ENCODE results near the gene CTDNEP1.
"Not testable (repeated sequence)": the region's sequence is repeated elsewhere in the genome, so short reads cannot be mapped to it uniquely, and the experiment has no call there.

CTDNEP1 gene

DNA sequence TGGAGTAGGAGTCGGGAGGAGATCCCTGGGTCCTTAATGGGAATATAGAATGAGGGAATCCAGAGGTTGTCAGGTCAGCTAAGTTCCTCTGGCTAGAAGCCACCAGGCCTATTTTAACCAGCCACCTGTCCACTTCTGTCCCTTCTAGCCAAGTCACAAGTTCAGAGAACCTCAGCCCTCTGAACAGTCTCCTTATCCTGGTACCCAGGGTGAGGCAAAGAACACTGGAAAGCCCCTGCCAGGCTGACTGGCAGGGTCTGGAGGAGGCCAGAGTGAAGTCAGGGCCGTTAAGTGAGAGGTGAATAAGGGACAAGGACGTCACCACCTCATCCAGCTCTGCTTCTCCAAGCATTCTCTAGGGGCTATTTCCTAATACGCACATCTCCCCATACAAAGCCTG lies 2.7 kb downstream of the CTDNEP1 start:
- no peak for DNase-seq (ENCODE audit: low read depth in 2 of 2)

GRCh38 chr17:7246779-7247178 lies 4.8 kb downstream of the CTDNEP1 start:
- DNase-seq (ENCODE audit: low read depth in 2 of 2), result no peak

DNA sequence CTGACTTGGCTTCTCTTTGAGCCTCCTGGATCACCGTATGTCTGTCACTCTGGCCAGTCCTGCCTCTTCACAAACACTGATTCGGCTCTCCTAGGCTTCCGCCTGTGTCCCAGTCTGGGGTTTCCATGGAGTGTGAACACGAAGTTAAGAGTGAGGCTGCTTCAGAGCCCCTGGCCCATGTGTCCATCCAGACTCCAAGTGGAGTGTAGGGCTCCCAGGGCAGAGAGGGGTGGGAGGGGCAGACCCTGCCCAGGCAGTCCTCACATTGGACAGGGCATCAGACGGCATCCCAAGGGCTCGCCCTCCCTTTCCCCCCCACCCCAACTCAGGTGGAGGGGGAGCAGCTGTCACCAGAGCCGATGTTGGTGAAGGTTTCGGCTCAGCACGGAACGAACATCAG lies 7.7 kb downstream of the CTDNEP1 start:
- not testable (repeated sequence) for DNase-seq (ENCODE audit: low read depth in 2 of 2)

DNA sequence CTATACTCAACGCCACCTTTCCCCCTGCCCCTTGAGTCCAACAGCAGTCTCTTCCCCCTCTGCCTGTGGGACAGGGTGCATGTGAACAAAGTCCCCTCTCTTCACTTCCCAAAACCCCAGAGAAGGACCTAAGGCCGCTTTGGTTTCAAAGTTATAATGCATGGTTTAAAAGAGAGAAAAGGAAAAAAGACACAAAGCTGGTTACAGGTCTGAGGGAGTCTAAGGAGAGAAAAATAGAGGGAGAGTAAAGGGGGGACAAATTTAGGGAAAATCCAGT lies 8.1 kb downstream of the CTDNEP1 start:
- no peak for DNase-seq (ENCODE audit: low read depth in 2 of 2)

DNA sequence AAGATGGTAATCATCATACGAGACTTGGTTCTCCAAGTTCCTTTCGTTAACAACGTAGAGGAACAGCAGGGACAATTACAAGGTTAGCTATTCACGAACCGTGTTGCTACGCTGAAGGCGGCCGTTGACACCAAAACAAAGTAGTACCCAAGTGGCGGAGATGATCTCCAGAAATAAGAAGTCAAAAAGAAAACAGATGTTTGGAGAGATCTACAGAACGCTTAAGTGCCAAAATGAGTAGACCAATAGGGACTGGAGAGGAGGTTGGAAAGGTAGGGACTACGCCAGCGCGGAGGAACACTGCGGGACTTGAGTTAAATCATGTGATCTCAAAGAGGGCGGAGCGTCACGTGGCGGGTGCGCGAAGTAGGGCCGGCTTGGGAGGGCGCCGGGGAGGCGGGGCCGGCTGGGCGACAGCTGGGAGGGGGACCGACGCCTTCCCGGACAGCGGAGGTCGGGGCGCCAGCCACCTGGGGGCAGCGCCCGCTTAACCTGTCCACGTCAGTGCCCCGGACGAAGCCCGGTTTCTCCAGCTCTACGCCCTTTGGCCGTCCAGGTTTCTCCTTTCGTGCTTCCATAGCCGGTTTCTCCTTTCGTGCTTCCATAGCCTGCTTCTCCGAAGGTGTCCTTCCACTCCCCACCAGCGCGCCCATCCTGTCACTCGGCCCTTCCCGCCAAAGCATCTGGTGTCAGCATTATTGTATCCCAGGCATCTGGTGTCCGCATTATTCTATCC lies 8.6 kb downstream of the CTDNEP1 start:
- peak; percentile 85 to 87 for DNase-seq (ENCODE audit: low read depth in 2 of 2)

- DNase-seq (ENCODE audit: low read depth in 2 of 2), result peak; percentile 87 to 91
These were observed 9.5 kb downstream of the CTDNEP1 start, which contains the start of gene GABARAP for GRCh38 chr17:7241783-7242716. Gene GABARAP (minus strand): TSS chr17:7242449. CDS start chr17:7242330, 119 bp downstream.

DNA sequence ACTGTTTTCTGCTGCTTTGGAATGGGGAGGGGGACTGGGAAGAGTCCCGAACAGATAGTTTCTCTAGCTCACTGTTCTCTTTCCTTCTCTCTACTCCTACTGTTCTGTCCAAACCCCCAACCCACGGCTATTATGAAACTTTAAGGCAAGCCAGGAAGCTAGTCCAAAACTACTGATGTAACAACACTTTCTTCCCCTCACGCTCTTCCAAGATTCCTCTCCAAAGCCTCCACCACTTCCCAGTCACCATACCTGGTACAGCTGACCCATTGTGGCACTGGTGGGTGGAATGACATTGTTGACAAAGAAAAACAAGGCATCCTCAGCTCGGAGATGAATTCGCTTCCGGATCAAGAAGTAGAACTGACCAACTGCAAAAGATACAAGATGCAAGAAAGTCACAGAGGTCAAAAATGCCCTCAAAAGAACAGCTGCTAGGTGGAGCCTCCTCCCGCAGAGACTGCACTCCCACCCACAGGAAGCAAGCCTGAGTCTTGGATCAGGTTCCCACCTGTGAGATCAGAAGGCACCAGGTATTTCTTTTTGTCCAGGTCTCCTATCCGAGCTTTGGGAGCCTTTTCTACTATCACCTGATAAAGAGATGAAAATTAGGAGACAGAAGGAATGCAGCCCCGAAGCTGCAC lies 10.3 kb downstream of the CTDNEP1 start:
- no peak for DNase-seq (ENCODE audit: low read depth in 2 of 2)

- DNase-seq (ENCODE audit: low read depth in 2 of 2), result no peak
These were observed 11.2 kb downstream of the CTDNEP1 start for GRCh38 chr17:7240375-7240774.

DNA sequence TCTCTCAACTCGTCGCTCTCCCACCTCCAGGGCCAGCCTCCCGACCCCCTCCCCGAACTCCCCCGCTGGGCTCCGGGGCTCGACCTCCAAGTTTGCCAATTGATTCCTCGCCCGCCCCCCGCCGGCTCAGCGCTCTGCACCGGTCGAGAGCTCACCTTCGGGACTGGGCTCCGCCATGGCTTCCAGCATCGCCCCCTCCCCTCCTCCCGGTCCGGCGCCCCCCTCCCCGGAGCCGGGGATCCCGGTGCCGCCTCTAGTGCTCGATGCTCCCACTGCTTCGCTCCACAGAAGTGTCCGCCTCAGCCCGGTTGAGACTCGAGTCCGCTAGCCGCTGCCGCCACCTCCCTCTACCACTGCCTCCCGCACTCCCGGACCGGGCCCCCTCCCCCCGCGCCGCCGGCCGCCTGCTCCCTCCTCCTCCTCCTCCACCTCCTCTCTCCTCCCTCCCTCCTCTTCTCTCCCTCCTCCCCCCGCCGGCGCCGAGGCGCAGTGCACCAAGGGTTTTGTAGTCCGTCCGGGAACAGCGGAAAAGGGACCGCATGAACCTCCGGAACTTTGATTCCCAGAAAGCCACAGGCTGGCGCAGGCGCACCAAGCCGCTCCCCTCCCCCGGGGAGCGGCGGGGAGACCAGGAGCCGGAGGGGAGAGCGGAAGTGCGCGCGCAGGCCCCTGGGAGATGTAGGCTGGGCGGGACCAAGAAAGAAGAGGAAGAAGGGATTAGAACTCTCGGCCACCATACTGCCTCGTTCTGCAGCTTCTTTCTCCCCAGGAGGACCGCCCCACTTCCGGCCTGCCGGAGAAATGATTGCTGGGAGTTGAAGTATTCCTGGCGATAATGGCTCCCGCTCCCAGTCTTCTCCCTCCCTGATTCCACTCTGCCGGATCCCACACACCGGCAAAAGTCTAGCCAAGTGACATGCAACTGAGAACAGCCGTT lies 12.2 kb downstream of the CTDNEP1 start, which contains the start of gene PHF23:
Gene PHF23, minus strand, starts transcription at position 367 of the 937 bp plus-strand sequence. Its CDS starts 178 bp downstream, at position 189.
- peak; percentile 95 to 97 for DNase-seq (ENCODE audit: low read depth in 2 of 2)

DNA sequence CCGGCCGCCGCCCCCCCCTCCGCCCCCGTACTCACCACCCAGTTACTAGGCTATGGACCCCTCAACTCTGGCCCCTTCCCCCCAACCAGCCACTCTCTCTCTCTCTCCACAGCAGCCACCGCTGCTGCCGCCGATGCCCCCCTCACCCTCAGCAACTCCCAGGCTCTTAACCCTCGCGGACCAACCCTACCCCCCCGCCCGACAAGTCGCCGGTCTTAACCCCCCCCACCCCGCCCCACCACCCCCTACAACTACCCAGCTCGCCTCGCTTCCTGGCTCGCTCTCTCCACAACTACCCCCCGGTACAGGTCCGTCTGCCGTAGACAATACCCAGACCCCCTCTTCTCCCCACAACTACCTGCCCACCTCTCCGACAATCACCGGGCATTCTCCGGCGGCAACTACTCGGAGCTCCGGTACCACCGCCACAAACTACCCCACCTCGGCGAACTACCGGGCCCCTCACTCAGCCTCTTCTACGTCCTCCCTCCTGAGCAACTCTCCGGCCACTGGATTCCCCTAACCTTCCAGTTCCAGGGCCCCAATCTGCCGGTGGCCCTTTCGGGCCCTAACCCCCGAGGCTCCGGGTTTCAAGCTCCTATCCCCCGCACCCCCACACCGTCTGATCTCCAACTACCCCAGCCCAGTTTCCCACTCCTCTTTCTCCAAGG lies 13.0 kb downstream of the CTDNEP1 start:
- no peak for DNase-seq (ENCODE audit: low read depth in 2 of 2)

DNA sequence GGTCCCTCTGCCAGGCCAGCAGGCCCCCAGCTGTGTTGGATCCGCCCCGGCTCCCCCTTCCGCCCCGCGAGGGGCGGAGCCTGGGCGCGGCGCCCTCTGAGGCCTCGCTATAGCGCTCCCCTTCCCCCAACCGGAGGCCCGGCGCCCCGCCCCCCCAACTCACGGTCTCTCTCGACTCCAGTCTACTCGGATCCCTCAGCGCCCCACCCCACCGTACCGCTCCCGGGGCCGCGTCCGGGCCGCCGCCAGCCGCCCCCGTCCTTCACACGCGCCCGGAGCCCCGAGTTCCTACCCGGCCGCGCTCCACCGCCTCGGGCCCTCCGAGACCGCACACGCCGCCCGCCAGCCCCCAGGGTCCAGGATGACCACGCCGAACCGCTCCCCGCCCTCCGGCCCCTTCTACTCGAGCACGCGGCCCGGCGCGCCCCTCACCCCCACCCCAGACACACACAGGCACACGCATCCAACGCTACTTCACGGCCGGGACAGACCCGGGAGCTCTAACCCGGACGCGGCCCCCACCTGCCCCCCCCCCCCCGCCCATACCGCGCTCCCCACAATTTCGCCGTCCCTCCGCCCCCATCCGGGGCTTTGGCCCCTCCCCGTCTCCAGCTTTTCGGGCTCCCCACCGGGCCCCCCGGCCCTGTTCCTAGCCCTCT lies 13.6 kb downstream of the CTDNEP1 start:
- DNase-seq (ENCODE audit: low read depth in 2 of 2), result peak; percentile 67 to 81

DNA sequence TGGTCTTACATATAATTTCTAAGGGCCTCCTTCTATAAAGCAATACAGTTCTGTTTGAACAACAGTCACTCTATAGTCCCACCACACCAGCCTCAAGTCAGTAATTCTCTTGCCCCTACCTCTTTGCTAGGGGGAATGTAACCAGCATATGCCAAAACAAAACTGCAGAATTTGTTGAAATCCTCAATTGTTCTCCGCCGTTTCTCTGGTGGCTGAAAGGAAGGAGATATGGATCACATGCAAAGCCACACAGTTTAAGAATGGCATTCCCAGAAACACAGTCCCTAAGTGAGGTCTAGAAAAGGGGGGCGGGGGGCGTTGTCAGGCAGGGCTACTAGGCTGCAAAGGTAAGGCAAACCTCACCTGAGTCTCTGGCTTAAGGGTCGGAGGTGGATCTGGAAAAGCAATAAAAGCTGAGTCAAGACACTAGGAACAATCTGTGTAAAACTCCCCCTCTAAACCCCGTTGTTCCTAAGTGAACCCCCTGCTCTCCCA lies 14.2 kb downstream of the CTDNEP1 start:
- no peak for DNase-seq (ENCODE audit: low read depth in 2 of 2)

GRCh38 chr17:7236808-7237207 lies 14.7 kb downstream of the CTDNEP1 start:
- no peak for DNase-seq (ENCODE audit: low read depth in 2 of 2)

GRCh38 chr17:7235693-7236665 lies 15.6 kb downstream of the CTDNEP1 start:
- no peak for DNase-seq (ENCODE audit: low read depth in 2 of 2)

- DNase-seq (ENCODE audit: low read depth in 2 of 2), result peak; percentile 89 to 93
These were observed 17.2 kb downstream of the CTDNEP1 start, which contains the start of gene DVL2 for GRCh38 chr17:7234083-7234951. Gene DVL2 (minus strand): TSS chr17:7234517. CDS start chr17:7234262, 255 bp downstream.

DNA sequence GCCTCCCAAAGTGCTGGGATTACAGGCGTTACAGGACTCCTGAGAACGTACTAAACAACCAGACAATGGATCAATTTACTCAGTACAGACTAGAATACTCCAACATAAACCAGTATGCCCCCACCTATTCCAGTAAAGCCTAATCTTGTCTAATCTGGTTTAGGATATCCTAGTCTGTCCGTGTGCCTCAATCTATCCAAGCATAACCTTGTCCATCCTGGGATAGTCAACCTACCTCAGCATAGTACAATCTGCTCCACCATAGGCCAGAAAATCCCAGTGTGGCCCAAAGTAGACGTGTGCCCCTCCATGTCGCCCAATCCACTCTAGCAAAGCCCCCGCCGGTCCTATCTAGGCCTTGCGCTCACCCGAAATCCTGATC lies 17.8 kb downstream of the CTDNEP1 start:
- DNase-seq (ENCODE audit: low read depth in 2 of 2), result no peak

GRCh38 chr17:7232114-7232513 lies 19.4 kb downstream of the CTDNEP1 start:
- DNase-seq (ENCODE audit: low read depth in 2 of 2), result no peak

GRCh38 chr17:7229504-7229903 lies 22.0 kb downstream of the CTDNEP1 start:
- DNase-seq (ENCODE audit: low read depth in 2 of 2), result no peak
